22Rv1 (cell line): ENCODE data around the gene IRF2BPL.

Experiments
- H3K27ac ChIP-seq: fragments of 450-650 bp; 2 replicates; pipeline ENCODE4 v1.5.1; 2017
- ZFX ChIP-seq: fragments of 450-650 bp; IDR thresholded peaks from 2 replicates; pipeline ENCODE4 v1.6.1; 2017; ENCODE audit warnings: antibody characterized with exemption, borderline replicate concordance
- TF ChIP-seq, protein P1 (sequence below): fragments of 450-650 bp; IDR thresholded peaks from 2 replicates; pipeline ENCODE4 v1.5.1; 2017; ENCODE audit warnings: mild to moderate bottlenecking

Gene IRF2BPL

DNA sequence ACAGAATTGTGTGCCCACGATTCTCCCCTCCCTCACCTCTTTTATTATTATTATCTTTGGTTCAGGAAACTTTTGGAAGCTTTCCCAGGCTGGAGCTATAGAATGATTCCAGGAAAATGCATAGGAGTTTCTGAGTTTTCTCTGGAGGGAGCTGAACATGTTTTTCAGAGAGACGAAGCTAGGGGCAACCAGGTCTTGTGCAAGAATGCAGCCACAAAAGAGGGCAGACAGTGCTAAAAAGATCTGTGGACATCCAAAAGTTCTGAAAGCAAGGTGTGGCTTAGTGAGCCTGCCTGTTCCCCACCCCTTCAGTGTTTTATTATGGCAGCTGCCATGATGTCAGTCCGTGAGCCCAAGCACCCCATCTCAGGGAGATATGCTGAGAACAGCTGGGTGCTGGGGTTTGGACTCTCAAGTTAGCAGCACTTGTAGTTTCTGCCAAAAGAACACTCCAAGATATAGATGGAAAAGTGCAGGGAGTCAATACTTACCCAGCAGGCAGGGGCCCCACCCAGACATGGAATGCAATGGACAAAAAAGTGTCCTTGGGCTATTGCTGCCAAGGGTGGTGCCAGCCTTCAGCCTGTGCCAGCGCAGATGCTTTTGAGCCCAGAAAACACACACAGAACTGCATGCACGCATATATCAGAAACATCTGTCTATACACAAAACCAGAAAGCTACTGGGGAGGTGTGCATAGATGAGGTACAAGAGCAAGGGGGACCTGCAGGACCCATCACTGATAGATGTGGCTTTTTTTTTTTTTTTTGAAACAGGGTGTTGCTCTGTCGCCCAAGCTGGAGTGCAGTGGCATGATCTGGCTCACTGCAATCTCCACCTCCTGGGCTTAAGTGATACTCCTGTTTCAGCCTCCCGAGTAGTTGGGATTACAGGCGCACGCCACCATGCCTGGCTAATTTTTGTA, 17.0 kb upstream of the IRF2BPL start:
- TF ChIP-seq, protein P1, sequence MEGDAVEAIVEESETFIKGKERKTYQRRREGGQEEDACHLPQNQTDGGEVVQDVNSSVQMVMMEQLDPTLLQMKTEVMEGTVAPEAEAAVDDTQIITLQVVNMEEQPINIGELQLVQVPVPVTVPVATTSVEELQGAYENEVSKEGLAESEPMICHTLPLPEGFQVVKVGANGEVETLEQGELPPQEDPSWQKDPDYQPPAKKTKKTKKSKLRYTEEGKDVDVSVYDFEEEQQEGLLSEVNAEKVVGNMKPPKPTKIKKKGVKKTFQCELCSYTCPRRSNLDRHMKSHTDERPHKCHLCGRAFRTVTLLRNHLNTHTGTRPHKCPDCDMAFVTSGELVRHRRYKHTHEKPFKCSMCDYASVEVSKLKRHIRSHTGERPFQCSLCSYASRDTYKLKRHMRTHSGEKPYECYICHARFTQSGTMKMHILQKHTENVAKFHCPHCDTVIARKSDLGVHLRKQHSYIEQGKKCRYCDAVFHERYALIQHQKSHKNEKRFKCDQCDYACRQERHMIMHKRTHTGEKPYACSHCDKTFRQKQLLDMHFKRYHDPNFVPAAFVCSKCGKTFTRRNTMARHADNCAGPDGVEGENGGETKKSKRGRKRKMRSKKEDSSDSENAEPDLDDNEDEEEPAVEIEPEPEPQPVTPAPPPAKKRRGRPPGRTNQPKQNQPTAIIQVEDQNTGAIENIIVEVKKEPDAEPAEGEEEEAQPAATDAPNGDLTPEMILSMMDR: no peak
- no peak for TF ChIP-seq ZFX
- H3K27ac ChIP-seq: no peak overlapping the region; the same call in 1 of the 2 replicates

DNA sequence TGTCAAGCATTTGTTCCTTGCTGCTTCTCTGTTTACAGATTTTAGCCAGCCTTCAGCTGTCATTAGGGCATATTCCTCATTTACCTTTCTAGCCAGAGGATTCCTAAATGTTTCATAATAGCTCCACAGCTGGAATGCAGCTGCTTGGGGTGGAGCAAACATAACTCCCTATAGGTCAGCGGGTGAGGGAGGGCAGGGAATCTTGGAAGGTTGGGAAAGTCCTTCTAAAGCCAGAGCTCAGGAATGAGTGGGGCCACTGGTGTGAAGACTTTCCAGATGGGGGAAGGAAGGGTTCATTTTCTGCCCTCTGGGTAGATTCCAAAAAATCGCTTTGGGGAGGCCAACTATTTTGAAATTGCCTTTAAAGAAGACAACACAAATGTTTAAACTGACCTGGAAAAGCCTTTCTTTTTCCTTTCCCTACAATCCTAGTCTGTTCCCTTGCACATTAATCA, 16.3 kb upstream of the IRF2BPL start:
- H3K27ac ChIP-seq: no peak overlapping the region
- TF ChIP-seq, protein P1: no peak
- no peak for TF ChIP-seq ZFX

DNA sequence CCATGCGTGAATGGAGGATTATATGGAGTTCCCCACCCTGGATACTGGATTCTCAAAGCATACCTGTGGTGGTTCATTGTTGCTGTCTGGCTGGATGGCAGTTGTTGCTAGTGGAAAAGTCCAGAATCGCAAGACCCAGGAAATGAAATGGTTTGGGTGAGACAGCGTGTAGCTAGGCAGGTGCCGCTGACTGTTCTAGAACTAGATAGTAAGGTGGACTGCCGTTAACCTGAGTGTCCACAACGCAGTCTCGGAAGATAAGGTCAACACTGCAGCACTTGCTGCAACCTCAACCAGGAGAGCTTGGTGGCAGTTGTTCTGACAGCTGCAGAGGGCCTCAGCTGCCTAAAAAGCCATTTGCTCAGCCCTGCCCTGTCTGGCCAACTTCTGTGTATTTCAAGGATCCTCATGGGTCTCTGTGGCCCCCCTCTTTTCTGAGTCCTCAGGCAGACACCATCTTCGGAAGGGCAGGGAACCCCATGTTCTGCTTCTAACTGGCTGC, 15.5 kb upstream of the IRF2BPL start:
- no peak for TF ChIP-seq ZFX
- TF ChIP-seq, protein P1: no peak
- H3K27ac ChIP-seq: no peak overlapping the region

- H3K27ac ChIP-seq: no peak overlapping the region
- TF ChIP-seq, protein P1: no peak
- TF ChIP-seq ZFX: no peak
These were observed 14.9 kb upstream of the IRF2BPL start for GRCh38 chr14:77043177-77043983.

DNA sequence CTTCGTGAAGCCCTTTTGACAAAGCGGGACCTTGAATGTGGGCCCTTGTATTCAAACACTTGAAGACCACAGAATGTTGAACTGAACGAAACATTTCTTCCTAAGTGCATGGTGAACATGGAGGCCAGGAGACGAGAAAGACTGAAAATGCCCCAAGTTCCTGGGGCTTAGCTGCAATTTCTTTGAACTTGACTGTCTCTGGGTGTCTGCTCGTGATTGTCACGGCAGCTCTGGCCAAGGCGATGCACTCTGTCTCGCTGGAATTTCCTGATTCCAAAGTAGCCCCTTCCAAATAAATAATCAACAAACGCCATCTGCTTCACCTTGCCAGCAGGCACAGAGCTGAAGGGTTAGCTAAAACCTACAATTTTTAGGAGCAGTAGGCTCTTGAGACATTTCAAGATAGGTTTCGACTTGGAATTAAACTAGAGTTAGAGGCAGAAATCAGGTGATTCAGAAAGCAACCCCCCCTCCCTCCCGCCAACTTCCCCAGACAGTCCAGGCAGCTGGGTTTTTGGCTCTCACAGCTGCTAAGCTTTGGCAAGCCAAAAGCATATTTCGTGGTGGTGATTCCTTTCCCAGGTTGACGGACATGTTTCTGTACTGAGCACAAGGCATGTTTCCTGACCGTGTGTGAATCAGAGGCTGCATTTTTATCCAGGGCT, 13.5 kb upstream of the IRF2BPL start:
- TF ChIP-seq, protein P1: no peak
- no peak for TF ChIP-seq ZFX
- H3K27ac ChIP-seq: peak overlapping the region; percentile 89

DNA sequence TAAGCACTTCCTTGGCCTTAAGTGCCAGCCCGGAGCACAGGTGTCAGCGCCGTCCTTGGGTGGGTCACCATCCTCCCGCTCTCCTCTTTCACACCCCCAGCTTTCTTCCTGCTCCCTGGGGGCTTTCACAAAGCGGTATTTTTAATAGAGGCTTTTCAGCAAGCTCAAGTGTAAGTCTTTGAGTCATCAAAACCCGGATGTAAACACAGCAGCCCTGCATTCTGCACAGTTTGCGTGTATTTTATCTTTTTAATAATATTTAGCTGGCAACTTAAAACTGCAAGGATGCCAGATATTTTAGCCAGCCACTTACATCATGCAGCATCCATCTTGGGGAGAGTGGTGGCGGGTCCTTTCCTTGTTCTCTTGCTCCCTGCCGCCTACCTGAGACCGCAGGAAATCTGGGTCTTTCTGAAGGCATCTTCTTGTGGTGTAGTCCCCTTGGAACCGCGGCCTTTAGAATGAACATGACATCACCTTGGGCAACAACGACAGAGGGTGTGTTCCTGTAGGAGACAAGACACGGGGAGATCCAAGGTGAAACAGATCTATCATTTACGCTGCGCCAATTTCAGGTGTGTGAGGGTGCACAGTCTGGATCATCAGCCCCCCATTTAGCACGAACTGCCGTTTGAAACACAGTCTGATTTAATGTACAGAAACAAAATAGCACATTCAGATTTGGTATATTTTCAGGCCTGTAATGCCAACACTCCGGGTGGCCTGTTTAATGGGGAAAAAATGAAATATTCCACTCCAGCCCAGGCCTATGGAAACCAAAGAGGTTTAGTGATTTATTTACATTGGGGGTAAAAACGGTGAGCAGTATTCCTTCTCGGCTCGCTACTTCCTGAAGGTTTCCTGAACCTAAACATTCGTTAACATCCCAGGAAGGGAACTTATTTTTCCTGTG, 12.5 kb upstream of the IRF2BPL start:
- TF ChIP-seq ZFX: no peak
- TF ChIP-seq, protein P1: no peak
- H3K27ac ChIP-seq: peak overlapping the region; percentile 89
